H9 (cell line): ENCODE measurements around the gene MMEL1. TPM values are rescaled to one million over a fixed set of nuclear protein-coding genes. Genes with fewer than 3 reads are reported as not detected.

Experiments
- DNase-seq: peaks from one replicate; pipeline ENCODE4 v3.0.0-alpha.2; 2017
- H2AFZ ChIP-seq: one replicate; pipeline ENCODE4 v1.6.1; 2013; ENCODE audit warnings: mild to moderate bottlenecking, low read length, control low read depth, moderate library complexity
- H2AK5ac ChIP-seq: 2 replicates; pipeline ENCODE4 v1.6.1; 2013; ENCODE audit warnings: low read length, control low read depth, mixed read lengths; ENCODE audit not compliant: insufficient read length
- H2BK120ac ChIP-seq: one replicate; pipeline ENCODE4 v1.6.1; 2013; ENCODE audit warnings: low read depth, mild to moderate bottlenecking, low read length, control low read depth, inconsistent platforms; ENCODE audit not compliant: poor library complexity, severe bottlenecking
- H2BK12ac ChIP-seq: 2 replicates; pipeline ENCODE4 v1.6.1; 2013; ENCODE audit warnings: low read length, control low read depth, mixed read lengths, low read depth; ENCODE audit not compliant: insufficient read length
- H2BK15ac ChIP-seq: 2 replicates; pipeline ENCODE4 v1.6.1; 2013; ENCODE audit warnings: low read depth, low read length, control low read depth
- H2BK20ac ChIP-seq: one replicate; pipeline ENCODE4 v1.6.1; 2013; ENCODE audit warnings: low read depth, mild to moderate bottlenecking, low read length, control low read depth, inconsistent platforms; ENCODE audit not compliant: poor library complexity, severe bottlenecking
- H2BK5ac ChIP-seq: 2 replicates; pipeline ENCODE4 v1.6.1; 2013; ENCODE audit warnings: low read length, control low read depth, mixed read lengths; ENCODE audit not compliant: insufficient read length
- H3K14ac ChIP-seq: 2 replicates; pipeline ENCODE4 v1.6.1; 2013; ENCODE audit warnings: low read length, control low read depth; ENCODE audit not compliant: insufficient read depth
- H3K18ac ChIP-seq: 2 replicates; pipeline ENCODE4 v1.6.1; 2013; ENCODE audit warnings: low read depth, mild to moderate bottlenecking, mixed read lengths, low read length, control low read depth; ENCODE audit not compliant: insufficient read length
- H3K23ac ChIP-seq: 2 replicates; pipeline ENCODE4 v1.6.1; 2013; ENCODE audit warnings: low read length, control low read depth, mixed read lengths, low read depth; ENCODE audit not compliant: insufficient read length
- H3K23me2 ChIP-seq: 2 replicates; pipeline ENCODE4 v1.6.1; 2013; ENCODE audit warnings: low read depth, mild to moderate bottlenecking, mixed read lengths, low read length, control low read depth; ENCODE audit not compliant: insufficient read length, poor library complexity, severe bottlenecking
- H3K27ac ChIP-seq: 2 replicates; pipeline ENCODE4 v1.5.1; 2013; ENCODE audit warnings: low read length, control low read depth, mixed read lengths, low read depth; ENCODE audit not compliant: insufficient read length
- H3K27me3 ChIP-seq: 2 replicates; pipeline ENCODE4 v1.6.1; 2013; ENCODE audit warnings: low read length, control low read depth, inconsistent platforms; ENCODE audit not compliant: insufficient read depth
- H3K4ac ChIP-seq: 2 replicates; pipeline ENCODE4 v1.6.1; 2013; ENCODE audit warnings: low read depth, mild to moderate bottlenecking, control low read depth, inconsistent platforms, low read length, moderate library complexity
- H3K4me1 ChIP-seq: 2 replicates; pipeline ENCODE4 v1.6.1; 2013; ENCODE audit warnings: low read length, control low read depth, inconsistent platforms; ENCODE audit not compliant: insufficient read depth
- H3K4me2 ChIP-seq: 2 replicates; pipeline ENCODE4 v1.6.1; 2013; ENCODE audit warnings: low read length, control low read depth, mixed read lengths; ENCODE audit not compliant: insufficient read length, insufficient read depth
- H3K56ac ChIP-seq: 2 replicates; pipeline ENCODE4 v1.6.1; 2013; ENCODE audit warnings: low read depth, mild to moderate bottlenecking, mixed read lengths, low read length, control low read depth; ENCODE audit not compliant: insufficient read length
- H3K79me1 ChIP-seq: 2 replicates; pipeline ENCODE4 v1.6.1; 2013; ENCODE audit warnings: low read depth, mild to moderate bottlenecking, moderate library complexity, low read length, control low read depth, inconsistent platforms; ENCODE audit not compliant: insufficient read depth, poor library complexity, severe bottlenecking
- H3K79me2 ChIP-seq: 2 replicates; pipeline ENCODE4 v1.6.1; 2013; ENCODE audit warnings: low read length, control low read depth, inconsistent platforms; ENCODE audit not compliant: insufficient read depth
- H3K9ac ChIP-seq: 2 replicates; pipeline ENCODE4 v1.6.1; 2013; ENCODE audit warnings: low read length, control low read depth, mixed read lengths; ENCODE audit not compliant: insufficient read length; ENCODE audit errors: extremely low read depth
- H3K9me3 ChIP-seq: one replicate; pipeline ENCODE4 v1.6.1; 2013; ENCODE audit warnings: low read depth, low read length, inconsistent platforms; ENCODE audit not compliant: control insufficient read depth
- H3T11ph ChIP-seq: one replicate; pipeline ENCODE4 v1.6.1; 2013; ENCODE audit warnings: mild to moderate bottlenecking, low read length, control low read depth, inconsistent platforms
- H4K20me1 ChIP-seq: one replicate; pipeline ENCODE4 v1.6.1; 2013; ENCODE audit not compliant: control insufficient read depth, insufficient read length, insufficient read depth
- H4K5ac ChIP-seq: 2 replicates; pipeline ENCODE4 v1.6.1; 2013; ENCODE audit warnings: low read depth, mild to moderate bottlenecking, mixed read lengths, low read length, control low read depth; ENCODE audit not compliant: insufficient read length
- H4K8ac ChIP-seq: replicated peaks from 2 replicates; pipeline ENCODE4 v1.6.1; 2013; ENCODE audit warnings: low read length, control low read depth, mixed read lengths, low read depth; ENCODE audit not compliant: insufficient read length
- H4K91ac ChIP-seq: 2 replicates; pipeline ENCODE4 v1.6.1; 2013; ENCODE audit warnings: low read depth, mild to moderate bottlenecking, moderate library complexity, mixed read lengths, low read length, control low read depth; ENCODE audit not compliant: insufficient read length
- H3K27ac Mint-ChIP-seq, 3 experiments: 2 replicates in 2 of 3; 3 replicates in 1 of 3; pipeline ENCODE4 v1.8.0; 2020 to 2021; ENCODE audit warnings: mixed read lengths in 3 of 3, mild to moderate bottlenecking in 1 of 3, moderate library complexity in 1 of 3
- H3K27me3 Mint-ChIP-seq: 2 replicates; pipeline ENCODE4 v1.8.0; 2021; ENCODE audit warnings: low read depth, mild to moderate bottlenecking, moderate library complexity, mixed read lengths
- H3K36me3 Mint-ChIP-seq, 3 experiments: 2 replicates in 2 of 3; 3 replicates in 1 of 3; pipeline ENCODE4 v1.8.0; 2020 to 2021; ENCODE audit warnings: low read depth in 3 of 3, mixed read lengths in 3 of 3; ENCODE audit not compliant: insufficient read depth in 1 of 3
- H3K4me1 Mint-ChIP-seq, 2 experiments: 2 replicates each; pipeline ENCODE4 v1.8.0; 2020; ENCODE audit warnings: mixed read lengths in 2 of 2
- H3K4me3 Mint-ChIP-seq, 2 experiments: 2 replicates in 1 of 2; 3 replicates in 1 of 2; pipeline ENCODE4 v1.8.0; 2020 to 2021; ENCODE audit warnings: mild to moderate bottlenecking in 2 of 2, mixed read lengths in 2 of 2, moderate library complexity in 1 of 2
- H3K9me3 Mint-ChIP-seq, 2 experiments: 2 replicates in 1 of 2; 3 replicates in 1 of 2; pipeline ENCODE4 v1.8.0; 2020; ENCODE audit warnings: mild to moderate bottlenecking in 2 of 2, mixed read lengths in 2 of 2, moderate library complexity in 1 of 2
- WGBS: extraction: QIAGEN DNeasy Blood & Tissue Kit; methylation state at CpG from one replicate; pipeline ENCODE4 v1.1.7; 2013; ENCODE audit warnings: missing lambda C conversion rate, low lambda C conversion rate, mixed read lengths; ENCODE audit not compliant: insufficient read length; ENCODE audit errors: extremely low coverage; 5-methylcytosine and 5-hydroxymethylcytosine counted together
- total RNA-seq: library from RNA; stranded (reverse); gene quantifications from 2 replicates; pipeline ENCODE4 v1.2.1, GENCODE V29; 2021
- TF ChIP-seq, protein P1 (sequence below): fragments of 200-600 bp; sonication (generic); conservative IDR thresholded peaks from 3 replicates; pipeline ENCODE4 v1.8.0; 2021; ENCODE audit warnings: antibody characterized with exemption, mild to moderate bottlenecking

MMEL1 gene
- total RNA-seq, 1 experiment from 2014 or later, result 0.42 TPM

DNA sequence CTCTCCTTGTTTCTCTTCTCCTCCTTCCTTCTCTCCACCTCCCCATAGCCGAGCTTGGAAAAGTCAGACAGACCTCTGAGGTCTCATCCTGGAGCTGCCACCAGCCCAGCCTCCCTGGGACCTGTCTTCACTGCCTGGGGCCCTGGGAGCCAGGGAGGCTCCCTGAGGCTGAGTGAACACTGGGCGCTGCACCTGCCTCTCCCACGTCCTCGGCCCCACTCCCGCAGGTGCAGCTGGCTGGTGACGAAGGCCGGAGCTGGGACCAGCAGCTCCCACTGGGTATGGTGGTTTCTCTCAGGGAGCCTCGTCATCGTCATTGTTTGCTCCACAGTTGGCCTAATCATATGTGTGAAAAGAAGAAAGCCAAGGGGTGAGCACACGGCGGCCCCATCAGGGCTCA is 71.4 kb downstream of the MMEL1 start:
- H3K4me1 Mint-ChIP-seq, result peaks cover 3 to 10% of the 10 kb centered on the region in 2 experiments
- Histone ChIP-seq H3K23me2 (no peaks in the 10 kb centered on the region), H3K79me2 (no peaks in the 10 kb centered on the region), H2BK120ac (no peak overlapping the region), H3K27ac (no peak overlapping the region), H3K4ac (no peak overlapping the region), H4K20me1 (no peaks in the 10 kb centered on the region), H4K5ac (no peak overlapping the region), H2BK5ac (no peak overlapping the region), H3T11ph (no peak overlapping the region), H2AFZ (no peak overlapping the region), H2BK12ac (no peak overlapping the region), H3K4me1 (no peaks in the 10 kb centered on the region), H3K9me3 (no peaks in the 10 kb centered on the region), H3K9ac (no peak overlapping the region), H2AK5ac (no peak overlapping the region), H3K79me1 (no peaks in the 10 kb centered on the region), H3K56ac (no peak overlapping the region), H3K4me2 (no peak overlapping the region), H2BK20ac (no peak overlapping the region), H4K91ac (no peak overlapping the region), H3K27me3 (no peaks in the 10 kb centered on the region), H3K23ac (no peak overlapping the region), H3K14ac (no peak overlapping the region), H4K8ac (no peak overlapping the region), H2BK15ac (no peak overlapping the region), H3K18ac (no peak overlapping the region)
- no peaks in the 10 kb centered on the region for H3K36me3 Mint-ChIP-seq
- no peaks in the 10 kb centered on the region; a peak in 1 of 5 replicates for H3K9me3 Mint-ChIP-seq
- peaks cover 3% of the 10 kb centered on the region for H3K27me3 Mint-ChIP-seq
- no peak overlapping the region for H3K4me3 Mint-ChIP-seq
- no CpG with 5 or more reads among the region's 11 CpGs for WGBS
- H3K27ac Mint-ChIP-seq, result no peak overlapping the region; a peak in 2 of 7 replicates
- DNase-seq, result no peak
- TF ChIP-seq, protein P1, sequence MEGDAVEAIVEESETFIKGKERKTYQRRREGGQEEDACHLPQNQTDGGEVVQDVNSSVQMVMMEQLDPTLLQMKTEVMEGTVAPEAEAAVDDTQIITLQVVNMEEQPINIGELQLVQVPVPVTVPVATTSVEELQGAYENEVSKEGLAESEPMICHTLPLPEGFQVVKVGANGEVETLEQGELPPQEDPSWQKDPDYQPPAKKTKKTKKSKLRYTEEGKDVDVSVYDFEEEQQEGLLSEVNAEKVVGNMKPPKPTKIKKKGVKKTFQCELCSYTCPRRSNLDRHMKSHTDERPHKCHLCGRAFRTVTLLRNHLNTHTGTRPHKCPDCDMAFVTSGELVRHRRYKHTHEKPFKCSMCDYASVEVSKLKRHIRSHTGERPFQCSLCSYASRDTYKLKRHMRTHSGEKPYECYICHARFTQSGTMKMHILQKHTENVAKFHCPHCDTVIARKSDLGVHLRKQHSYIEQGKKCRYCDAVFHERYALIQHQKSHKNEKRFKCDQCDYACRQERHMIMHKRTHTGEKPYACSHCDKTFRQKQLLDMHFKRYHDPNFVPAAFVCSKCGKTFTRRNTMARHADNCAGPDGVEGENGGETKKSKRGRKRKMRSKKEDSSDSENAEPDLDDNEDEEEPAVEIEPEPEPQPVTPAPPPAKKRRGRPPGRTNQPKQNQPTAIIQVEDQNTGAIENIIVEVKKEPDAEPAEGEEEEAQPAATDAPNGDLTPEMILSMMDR, result no peak
